Lower leg skin (tissue), 4 donors: ENCODE measurements around the gene PERM1. TPM values are rescaled to one million over a fixed set of nuclear protein-coding genes. Genes with fewer than 3 reads are reported as not detected.

Experiments used
- DNase-seq, 2 donors: peaks; one replicate each; pipeline ENCODE4 v3.0.0-alpha.2; 2019; ENCODE audit warnings: low spot score in 2 of 2
- H3K4me3 ChIP-seq: fragments of 200-600 bp; sonication (generic); 2 replicates; pipeline ENCODE4 v1.5.1; 2017; ENCODE audit warnings: mild to moderate bottlenecking, low read depth; ENCODE audit not compliant: poor library complexity, severe bottlenecking
- CTCF ChIP-seq, 3 donors: fragments of 450-650 bp; IDR thresholded peaks; one replicate each; pipeline ENCODE4 v1.5.1; 2016; ENCODE audit warnings: antibody characterized with exemption in 3 of 3, mild to moderate bottlenecking in 3 of 3, moderate library complexity in 2 of 3
- POLR2A ChIP-seq, 2 donors: fragments of 450-650 bp; IDR thresholded peaks; one replicate each; pipeline ENCODE4 v1.6.1; 2016 to 2017; ENCODE audit warnings: antibody characterized with exemption in 2 of 2, mild to moderate bottlenecking in 1 of 2, moderate library complexity in 1 of 2
- whole genome bisulfite sequencing, 2 donors: methylation state at CpG; one replicate each; pipeline ENCODE4 v1.1.5; 2018; 5-methylcytosine and 5-hydroxymethylcytosine counted together
- intact Hi-C: fragments of 100-400 bp; cut with DNase I; formaldehyde crosslinking; loops from one replicate; pipeline ENCODE4 v1.15.0; 2023; ENCODE audit warnings: low total_unique reads
- total RNA-seq, 4 donors: library from RNA; depleted of rRNA; stranded (reverse); fragments of >200 nt; gene quantifications; one replicate each; pipeline ENCODE4 v1.1.0, GENCODE V29; 2016

Gene PERM1
- total RNA-seq, 4 donors from 2014 or later = 0.17 to 0.46 (median 0.29) TPM; not detected in 1

- 0 to 1% methylated on average over 12 to 15 of the region's 60 CpGs for WGBS, 2 donors
- TF ChIP-seq POLR2A (IDR thresholded peaks at IDR 0.05) (no peak), CTCF (IDR thresholded peaks at IDR 0.05) (no peak)
- peak; percentile 55 to 95 for DNase-seq
- intact Hi-C loops = no loop called here
- H3K4me3 ChIP-seq = peak overlapping the region; percentile 48
These were observed 15.1 kb downstream of the PERM1 start for GRCh38 chr1:966704-967300.

- no peak for DNase-seq
These were observed 15.7 kb downstream of the PERM1 start, which contains the start of gene PLEKHN1 for GRCh38 chr1:966135-966703. TSS of gene PLEKHN1 (plus strand) at chr1:966482. CDS start at chr1:966532, 50 bp downstream.

GRCh38 chr1:965526-966134, 16.3 kb downstream of the PERM1 start:
- TF ChIP-seq CTCF (IDR thresholded peaks at IDR 0.05) = no peak
- TF ChIP-seq POLR2A (IDR thresholded peaks at IDR 0.05) = no peak
- no peak for DNase-seq
- 70 to 81% methylated on average over 10 to 19 of the region's 26 CpGs for WGBS, 2 donors
- intact Hi-C loops = no loop called here
- H3K4me3 ChIP-seq = no peak overlapping the region

More at GRCh38 chr1:966135-966703, 15.7 kb downstream of the PERM1 start, which contains the start of gene PLEKHN1:
- intact Hi-C loops = no loop called here
- peak within 1 kb of the TSS; percentile 48 for H3K4me3 ChIP-seq
- WGBS, 2 donors = 10 to 14% methylated on average over 10 to 16 of the region's 31 CpGs
- TF ChIP-seq CTCF (IDR thresholded peaks at IDR 0.05) (no peak), POLR2A (IDR thresholded peaks at IDR 0.05) (no peak)

- TF ChIP-seq POLR2A (IDR thresholded peaks at IDR 0.05) (no peak), CTCF (IDR thresholded peaks at IDR 0.05) (no peak)
- intact Hi-C loops = no loop called here
- DNase-seq = no peak
- H3K4me3 ChIP-seq = no peak overlapping the region
- 90 to 94% methylated on average over 33 to 37 of the region's 51 CpGs for WGBS, 2 donors
These were observed 17.0 kb downstream of the PERM1 start for GRCh38 chr1:964691-965525.

- DNase-seq = no peak
- intact Hi-C loops = no loop called here
- no peak overlapping the region for H3K4me3 ChIP-seq
- TF ChIP-seq CTCF (IDR thresholded peaks at IDR 0.05) = no peak
- TF ChIP-seq POLR2A (IDR thresholded peaks at IDR 0.05) = no peak
- 83 to 86% methylated on average over 22 to 30 of the region's 47 CpGs for WGBS, 2 donors
These were observed 18.0 kb downstream of the PERM1 start for GRCh38 chr1:963746-964525.
